Left kidney (tissue), 2 donors: ENCODE data around the gene SPDEF. TPM values are rescaled to one million over a fixed set of nuclear protein-coding genes. Genes with fewer than 3 reads are reported as not detected.

ENCODE experiments used
- DNase-seq: peaks from one replicate; pipeline ENCODE4 v3.0.0-alpha.2; 2013
- polyA plus RNA-seq: library from polyadenylated mRNA; unstranded; fragments of 120-200 nt; gene quantifications from one replicate; pipeline ENCODE4 v1.2.1, GENCODE V29; 2013; ENCODE audit not compliant: insufficient read length

The SPDEF gene
- polyA plus RNA-seq, 1 donor: 0.07 TPM

- DNase-seq: peak; percentile 39
Measured at GRCh38 chr6:34544776-34545471, 11.2 kb downstream of the SPDEF start.

GRCh38 chr6:34544052-34544604 is 12.0 kb downstream of the SPDEF start:
- no peak for DNase-seq

DNA sequence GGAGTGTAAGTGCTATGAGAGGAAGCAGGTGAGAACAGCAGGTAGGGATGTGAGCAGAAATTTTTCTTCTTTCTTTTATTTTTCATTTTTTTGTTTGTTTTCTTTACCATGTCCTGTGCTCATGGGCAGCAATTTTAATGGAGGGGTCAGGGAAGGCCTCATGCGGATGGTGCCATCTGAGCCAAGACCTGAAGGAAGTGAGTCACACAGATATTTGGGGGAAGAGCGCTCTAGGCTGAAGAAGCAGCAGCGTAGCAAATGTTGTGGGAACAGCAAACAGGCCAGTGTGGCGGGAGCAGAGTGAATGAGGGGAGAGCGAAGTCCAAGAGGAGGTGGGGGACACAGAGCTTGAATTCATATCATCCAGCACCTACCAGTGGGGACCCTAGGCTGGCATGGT is 12.7 kb downstream of the SPDEF start:
- DNase-seq: no peak

GRCh38 chr6:34540841-34541240 is 15.3 kb downstream of the SPDEF start:
- DNase-seq: no peak

- no peak for DNase-seq
Measured at GRCh38 chr6:34540222-34540621, 15.9 kb downstream of the SPDEF start.

DNA sequence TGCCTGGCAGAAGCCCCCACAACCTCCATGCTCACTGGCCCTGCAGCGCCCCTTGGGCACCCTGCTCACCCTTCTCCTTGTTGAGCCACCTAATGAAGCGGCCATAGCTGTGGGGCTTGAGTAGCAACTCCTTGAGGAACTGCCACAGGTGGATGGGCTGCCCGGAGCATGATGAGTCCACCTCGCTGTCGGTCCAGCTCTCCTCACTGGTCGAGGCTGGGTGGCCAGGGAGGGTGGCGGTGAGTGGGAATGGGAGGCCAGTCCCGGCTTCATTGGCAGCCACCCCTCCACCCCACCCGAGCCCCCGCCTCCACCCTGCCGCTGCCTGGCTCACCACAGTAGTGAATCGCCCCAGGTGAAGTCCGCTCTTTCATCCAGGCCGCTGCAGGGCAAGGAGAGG is 16.9 kb downstream of the SPDEF start:
- no peak for DNase-seq

DNA sequence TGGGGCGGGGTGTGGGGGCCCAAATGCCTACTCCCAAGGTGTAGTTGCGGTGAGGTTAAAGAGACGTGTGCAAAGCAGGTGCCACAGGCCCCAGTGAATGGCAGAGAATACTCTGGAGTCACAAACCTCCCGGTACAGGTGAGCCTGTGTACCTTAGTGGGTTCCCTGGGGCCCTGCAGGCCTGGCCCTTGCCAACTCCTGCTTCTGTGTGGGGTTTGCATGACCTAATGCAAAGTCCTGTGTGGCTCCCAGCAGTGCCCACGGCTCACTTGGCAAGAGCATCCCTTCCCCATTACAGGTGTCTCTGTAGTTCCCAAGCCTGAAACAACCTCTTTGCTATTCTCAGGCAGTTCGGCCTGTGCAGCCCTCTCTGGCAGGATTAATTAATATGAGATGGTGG is 17.5 kb downstream of the SPDEF start:
- DNase-seq: no peak

DNA sequence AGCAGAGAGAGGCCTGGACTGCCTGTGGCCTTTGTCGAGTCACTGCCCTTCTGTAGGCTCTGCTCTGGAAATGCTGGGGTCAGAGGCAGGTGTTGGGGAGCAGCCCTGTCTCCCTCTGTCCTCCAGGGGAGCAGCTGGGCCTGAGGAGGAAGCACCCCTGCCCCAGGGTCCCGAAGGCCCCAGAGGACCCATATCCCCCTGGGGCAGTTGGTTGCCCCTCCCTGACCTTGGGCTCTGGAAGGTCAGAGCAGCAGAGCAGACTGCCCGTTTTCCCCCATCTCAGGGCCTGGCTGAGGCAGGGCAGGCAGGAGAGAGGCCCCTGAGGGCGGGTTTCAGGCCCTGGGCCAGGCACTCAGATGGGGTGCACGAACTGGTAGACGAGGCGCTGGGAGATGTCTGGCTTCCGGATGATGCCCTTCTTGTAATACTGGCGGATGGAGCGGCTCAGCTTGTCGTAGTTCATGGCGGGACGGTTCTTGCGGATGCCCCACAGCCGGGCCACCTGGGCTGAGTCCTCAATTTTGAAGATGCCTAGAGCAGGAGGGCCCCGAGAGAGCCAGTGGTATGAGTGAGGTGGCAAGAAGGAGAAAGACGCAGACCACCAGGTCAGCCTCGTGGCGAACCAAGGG is 18.1 kb downstream of the SPDEF start:
- DNase-seq: no peak

GRCh38 chr6:34536959-34537848 is 18.9 kb downstream of the SPDEF start:
- no peak for DNase-seq

GRCh38 chr6:34536251-34536958 is 19.7 kb downstream of the SPDEF start:
- no peak for DNase-seq

GRCh38 chr6:34535646-34536045 is 20.5 kb downstream of the SPDEF start:
- no peak for DNase-seq

DNA sequence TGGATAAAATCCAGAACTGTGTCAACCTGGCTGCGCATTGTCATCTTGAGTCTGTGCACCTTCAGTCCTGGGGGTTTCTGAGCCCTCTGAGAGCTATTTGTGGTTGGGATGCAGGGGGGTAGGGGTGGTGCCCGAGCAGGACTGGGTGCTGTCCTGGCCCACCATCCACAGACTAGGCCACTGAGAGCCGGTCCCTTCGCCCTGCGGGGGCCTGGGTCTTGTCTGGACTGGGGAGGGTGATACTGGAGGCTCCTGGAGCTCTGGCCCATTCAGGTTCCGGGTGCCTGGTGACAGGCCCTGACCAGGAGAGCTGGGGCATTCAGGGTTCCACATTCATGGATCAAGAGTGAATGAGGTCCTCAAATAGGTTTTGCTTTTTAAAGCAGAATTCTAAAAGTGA is 20.9 kb downstream of the SPDEF start:
- no peak for DNase-seq

GRCh38 chr6:34534656-34535055 is 21.5 kb downstream of the SPDEF start:
- DNase-seq: no peak

GRCh38 chr6:34534146-34534545 is 22.0 kb downstream of the SPDEF start:
- DNase-seq: no peak

- DNase-seq: no peak
Measured at GRCh38 chr6:34532230-34532629, 23.9 kb downstream of the SPDEF start.

DNA sequence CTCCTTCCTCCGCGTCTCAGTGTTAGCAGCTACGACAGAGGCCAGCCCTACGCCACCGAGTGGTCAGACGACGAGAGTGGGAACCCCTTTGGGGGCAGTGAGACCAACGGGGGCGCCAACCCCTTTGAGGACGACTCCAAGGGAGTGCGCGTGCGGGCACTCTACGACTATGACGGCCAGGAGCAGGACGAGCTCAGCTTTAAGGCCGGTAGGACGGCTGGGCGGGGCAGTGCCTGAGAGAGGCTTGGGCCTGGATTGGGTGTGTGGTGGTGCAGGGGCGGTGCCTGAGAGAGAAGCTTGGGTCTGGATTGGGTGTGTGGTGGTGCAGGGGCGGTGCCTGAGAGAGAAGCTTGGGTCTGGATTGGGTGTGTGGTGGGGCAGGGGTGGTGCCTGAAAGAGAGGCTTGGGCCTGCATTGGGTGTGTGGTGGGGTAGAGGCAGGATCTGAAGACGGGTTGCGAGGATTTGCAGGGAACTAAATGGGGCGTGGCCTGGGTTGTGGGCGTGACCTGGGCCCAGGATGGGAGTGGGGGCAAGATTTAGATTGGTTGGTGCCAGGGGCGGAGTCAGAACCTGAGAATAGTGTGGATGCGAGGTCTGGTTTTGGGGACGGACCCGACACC is 24.4 kb downstream of the SPDEF start:
- peak; percentile 52 for DNase-seq

GRCh38 chr6:34530753-34531365 is 25.3 kb downstream of the SPDEF start:
- DNase-seq: no peak

DNA sequence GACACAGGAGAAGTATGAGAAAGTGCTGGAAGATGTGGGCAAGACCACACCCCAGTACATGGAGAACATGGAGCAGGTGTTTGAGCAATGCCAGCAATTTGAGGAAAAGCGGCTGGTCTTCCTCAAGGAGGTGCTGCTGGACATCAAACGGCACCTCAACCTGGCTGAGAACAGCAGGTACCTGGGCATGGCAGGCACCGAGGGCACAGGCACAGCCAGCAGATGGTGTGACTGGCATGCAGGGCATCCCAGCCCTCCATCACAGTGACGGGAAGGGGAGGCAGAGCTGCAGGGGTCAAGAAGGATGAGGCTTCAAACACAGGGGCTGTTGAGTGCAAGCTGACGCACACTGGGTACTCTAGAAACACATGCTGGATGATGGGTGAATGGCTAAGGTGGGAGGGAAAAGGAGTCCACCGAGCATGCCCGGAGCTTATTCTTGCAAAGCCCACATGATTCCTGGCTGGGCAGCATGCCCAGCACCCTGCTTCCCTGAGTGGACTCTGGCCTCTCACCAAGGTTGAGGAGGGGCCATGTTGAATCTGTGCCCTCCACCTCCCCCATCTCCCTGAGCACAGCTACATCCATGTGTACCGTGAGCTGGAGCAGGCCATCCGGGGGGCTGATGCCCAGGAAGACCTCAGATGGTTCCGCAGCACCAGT is 26.3 kb downstream of the SPDEF start:
- no peak for DNase-seq

DNA sequence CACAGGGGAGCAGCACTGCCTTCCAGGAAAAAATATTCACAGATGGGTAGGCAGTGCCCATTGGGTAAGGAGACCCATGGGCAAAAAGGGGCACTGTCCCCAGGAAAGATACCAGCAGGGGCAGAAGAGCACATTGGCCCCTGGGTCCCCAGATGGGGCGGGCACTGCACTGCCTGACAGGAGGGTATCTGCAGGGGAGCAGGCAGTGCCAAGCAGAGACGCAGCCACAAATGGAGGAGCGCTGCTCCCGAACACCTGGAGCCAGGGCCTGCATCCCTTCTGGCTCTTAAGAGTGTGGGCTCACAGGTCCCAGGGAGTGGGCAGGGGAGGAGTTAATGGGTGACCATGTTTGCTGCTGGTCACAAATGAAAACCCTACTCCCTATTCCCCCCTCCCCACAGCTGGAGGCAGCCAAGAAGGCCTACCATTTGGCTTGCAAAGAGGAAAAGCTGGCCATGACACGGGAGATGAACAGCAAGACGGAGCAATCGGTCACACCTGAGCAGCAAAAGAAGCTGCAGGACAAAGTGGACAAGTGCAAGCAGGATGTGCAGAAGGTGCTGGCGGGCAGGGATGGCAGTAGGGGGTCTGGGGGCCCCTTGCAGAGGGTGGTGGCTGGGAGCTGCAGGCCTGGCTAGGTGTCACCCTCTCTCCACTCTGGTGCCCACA is 27.0 kb downstream of the SPDEF start:
- DNase-seq: no peak
